C4-2B (cell line): ENCODE data around the gene LSM2.

ENCODE experiments used
- ZFX ChIP-seq: fragments of 450-650 bp; IDR thresholded peaks from 2 replicates; pipeline ENCODE4 v1.6.1; 2017
- TF ChIP-seq, protein P1 (sequence below): fragments of 450-650 bp; conservative IDR thresholded peaks from 2 replicates; pipeline ENCODE4 v1.5.1; 2017; ENCODE audit warnings: mild to moderate bottlenecking

DNA sequence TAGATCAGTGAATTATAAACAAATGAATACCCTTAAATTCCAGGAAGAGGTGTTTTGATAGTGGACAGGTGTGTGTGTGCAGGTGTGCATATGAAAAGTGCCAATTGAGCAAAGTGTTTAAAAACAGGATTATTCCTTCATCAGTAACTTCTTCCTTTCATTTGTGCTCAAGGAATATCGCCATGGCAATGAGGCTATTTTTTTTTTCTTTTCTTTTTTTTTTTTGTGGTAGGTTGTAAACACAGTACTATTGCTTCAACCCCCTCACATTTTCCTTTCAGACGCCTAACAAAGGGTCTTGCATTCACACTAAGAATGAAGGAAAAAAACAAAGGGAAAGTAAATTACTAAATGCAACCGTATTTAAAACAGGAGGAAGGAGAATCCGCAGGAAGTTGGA is 18.8 kb upstream of the LSM2 start:
- TF ChIP-seq, protein P1, sequence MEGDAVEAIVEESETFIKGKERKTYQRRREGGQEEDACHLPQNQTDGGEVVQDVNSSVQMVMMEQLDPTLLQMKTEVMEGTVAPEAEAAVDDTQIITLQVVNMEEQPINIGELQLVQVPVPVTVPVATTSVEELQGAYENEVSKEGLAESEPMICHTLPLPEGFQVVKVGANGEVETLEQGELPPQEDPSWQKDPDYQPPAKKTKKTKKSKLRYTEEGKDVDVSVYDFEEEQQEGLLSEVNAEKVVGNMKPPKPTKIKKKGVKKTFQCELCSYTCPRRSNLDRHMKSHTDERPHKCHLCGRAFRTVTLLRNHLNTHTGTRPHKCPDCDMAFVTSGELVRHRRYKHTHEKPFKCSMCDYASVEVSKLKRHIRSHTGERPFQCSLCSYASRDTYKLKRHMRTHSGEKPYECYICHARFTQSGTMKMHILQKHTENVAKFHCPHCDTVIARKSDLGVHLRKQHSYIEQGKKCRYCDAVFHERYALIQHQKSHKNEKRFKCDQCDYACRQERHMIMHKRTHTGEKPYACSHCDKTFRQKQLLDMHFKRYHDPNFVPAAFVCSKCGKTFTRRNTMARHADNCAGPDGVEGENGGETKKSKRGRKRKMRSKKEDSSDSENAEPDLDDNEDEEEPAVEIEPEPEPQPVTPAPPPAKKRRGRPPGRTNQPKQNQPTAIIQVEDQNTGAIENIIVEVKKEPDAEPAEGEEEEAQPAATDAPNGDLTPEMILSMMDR, result no peak
- TF ChIP-seq ZFX, result no peak
